HK-2 (cell line): Measurements from ENCODE around the gene NHLRC2.

Experiments used
- DNase-seq: peaks from one replicate; pipeline ENCODE4 v3.0.0-alpha.2; 2018; ENCODE audit not compliant: unreplicated experiment

The NHLRC2 gene

DNA sequence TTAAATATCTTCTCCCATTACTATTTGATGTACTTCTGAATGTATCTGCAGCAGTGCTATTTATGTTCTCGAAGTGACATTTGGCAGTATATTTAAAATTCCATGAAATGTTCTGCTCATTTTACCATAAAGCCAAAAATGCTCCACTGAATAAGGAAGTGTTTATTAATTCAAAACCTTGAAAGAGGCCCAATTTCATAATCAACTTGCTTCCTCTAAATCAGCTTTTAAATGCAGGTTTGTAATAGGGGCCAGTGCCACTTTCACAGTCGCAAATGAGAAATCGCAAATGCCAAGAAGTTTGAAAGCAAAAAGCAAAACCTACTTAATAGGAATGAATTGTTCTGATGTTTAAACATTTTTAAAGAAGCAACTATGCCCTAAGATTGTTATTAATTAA is 11.4 kb downstream of the NHLRC2 start:
- no peak for DNase-seq

DNA sequence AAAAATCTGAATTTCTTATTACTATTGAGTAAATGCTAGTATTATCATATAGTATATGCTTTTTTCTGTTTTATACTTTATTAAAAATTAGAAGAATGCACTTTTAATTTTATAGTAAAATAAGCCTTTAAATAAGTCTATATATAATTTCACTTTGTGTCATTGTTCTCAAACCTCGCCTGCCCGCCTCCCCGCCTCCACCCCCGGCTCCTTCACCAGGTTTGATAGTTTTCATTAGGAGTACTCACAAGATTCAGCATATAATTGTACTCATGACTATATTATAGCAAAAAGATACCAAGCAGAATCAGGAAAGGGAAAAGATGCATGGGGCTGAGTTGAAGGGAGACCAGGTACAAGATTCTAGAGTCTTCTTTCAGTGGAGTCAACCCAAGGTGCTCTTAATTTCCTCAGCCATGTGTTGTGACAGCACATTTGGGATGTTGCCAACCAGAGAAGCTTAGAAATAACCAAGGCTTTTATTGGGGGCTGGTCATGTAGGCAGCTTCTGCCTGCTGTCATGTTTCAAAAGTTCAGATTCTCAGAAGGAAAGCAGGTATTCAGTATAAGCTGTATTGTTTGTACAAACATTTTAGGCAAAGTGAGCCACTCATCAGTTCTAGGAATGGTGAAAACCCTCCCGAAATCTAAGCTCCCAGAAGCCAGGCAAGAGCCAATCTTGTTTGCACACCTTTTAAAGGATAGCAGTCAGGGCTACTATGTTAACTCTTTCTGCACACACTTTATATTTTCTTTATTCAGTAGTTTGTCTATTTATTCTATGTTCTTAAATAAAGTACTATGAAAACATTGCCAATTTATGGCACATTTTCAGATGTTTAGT is 12.3 kb downstream of the NHLRC2 start:
- no peak for DNase-seq

DNA sequence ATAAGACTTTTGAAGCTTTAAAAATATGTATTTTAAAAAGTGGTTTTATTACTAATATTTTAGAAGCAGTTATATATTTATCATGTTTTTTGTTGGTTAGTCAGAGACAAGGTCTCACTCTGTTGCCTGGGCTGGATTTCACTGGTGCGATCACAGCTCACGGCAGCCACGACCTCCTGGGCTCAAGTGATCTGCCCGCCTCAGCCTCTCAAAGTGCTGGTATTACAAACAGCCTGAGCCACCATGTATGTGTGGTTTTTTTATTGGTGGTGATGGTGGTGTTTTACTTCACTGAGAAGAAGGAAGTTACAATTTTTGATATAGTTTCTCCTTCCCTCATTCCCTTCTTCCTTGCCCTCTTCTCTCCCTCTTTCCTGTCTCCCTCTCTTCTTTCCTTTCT is 13.4 kb downstream of the NHLRC2 start:
- no peak for DNase-seq

DNA sequence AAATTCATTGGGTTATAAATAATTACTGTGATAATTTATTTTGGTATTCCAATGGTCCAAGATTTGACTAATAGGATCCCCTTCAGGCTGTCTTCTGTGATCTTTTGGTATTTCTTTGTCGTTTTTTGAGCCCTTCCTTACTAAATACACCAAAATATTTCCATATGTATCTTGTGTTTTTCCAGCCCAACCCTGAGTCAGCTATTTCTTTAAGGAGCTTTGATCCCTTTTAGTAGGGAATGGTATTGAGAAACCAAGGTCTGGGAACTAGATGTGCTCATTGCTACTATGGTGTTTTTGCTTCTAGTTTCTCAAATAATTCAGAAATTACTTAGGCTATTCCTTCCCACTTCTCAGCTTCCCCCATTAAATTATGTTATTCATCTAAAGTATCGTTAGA is 15.3 kb downstream of the NHLRC2 start:
- no peak for DNase-seq

DNA sequence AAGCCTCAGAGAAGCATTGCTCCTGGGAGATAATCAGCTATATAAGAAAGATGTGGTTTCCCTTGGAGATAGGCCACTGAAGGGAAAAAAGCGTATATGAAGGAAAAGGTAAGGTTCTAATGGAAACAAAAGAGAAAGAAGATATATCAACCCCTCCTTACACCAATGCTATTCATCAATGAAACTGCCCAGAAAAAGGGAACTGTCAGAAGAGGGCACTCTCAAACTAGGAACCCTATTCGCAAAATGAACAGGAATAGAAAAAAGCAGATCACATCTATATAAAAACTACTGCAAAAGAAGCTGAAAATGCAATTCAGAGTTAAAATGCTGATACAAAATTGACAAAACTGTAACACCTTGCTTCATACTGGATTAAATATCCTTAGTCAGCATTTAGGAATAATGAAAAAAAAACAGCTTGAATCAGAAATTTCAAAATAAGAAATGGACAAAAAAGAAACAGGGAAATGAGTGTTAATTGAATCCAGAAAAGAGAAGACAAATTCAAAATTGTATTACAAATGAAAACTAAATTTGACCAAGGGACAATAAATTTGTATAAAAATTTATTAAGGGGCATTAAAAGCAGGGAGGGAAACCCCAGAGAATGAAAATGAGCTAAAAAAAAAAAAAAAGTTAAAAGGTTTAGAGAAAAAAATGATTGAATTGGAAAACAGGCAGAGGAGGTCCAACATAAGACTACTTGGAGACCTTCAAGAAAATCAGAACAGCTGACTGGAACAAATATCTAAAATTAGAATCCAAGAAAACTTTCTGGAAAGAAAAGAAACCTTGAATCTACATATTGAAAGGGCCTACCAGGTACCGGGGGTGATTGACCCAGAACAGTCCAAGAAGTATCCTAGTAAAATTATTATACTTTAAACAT is 17.9 kb downstream of the NHLRC2 start:
- DNase-seq, result no peak

DNA sequence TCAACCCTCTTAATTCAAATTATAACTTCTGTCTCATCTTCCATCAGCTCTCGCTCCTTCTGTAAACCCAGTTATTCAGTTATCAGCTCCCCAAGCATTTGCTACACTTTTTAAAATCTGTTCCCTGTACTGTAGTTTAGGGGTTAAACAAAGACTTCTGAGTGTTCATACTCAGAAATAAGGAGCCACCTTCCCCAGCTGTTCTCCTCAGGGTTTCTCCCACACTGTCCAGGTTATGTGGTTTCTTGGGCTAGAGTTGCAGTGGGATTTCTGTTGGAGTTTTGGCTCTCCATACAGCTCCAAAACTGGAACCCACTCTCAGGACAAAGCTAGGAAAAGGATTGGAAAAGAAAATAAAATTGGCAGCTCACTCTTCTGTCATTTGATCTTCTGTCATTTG is 20.8 kb downstream of the NHLRC2 start:
- DNase-seq, result no peak

DNA sequence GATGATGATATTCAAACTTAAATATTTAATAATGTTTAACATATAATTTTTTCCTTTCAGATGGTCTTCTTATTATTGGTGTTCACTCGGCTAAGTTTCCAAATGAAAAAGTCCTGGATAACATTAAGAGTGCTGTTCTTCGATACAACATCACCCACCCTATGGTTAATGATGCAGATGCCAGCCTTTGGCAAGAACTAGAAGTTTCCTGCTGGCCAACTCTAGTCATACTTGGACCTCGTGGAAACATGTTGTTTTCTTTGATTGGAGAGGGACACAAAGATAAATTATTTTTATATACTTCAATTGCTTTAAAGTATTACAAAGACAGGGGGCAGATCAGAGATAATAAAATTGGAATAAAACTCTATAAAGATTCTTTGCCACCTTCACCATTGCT is 22.0 kb downstream of the NHLRC2 start:
- DNase-seq, result no peak

DNA sequence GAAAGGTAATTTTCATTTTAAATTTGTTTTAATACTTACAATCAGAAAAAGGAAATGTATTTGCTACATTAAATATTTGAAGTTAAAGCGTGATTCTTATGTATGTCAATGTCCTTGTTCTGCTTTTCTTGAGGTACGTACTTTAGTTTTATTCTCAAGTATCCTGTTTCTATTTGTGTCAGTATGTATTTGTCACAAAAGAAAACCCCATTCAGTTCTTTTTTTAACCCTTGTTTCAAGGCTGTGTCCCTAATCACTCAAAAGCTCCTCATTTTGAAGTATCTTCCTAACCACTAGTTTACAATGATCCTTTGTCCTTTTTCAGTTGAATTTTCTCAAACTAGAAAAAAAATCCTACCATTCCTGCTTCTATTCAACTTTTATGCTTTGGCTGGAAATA is 25.2 kb downstream of the NHLRC2 start:
- DNase-seq, result no peak

DNA sequence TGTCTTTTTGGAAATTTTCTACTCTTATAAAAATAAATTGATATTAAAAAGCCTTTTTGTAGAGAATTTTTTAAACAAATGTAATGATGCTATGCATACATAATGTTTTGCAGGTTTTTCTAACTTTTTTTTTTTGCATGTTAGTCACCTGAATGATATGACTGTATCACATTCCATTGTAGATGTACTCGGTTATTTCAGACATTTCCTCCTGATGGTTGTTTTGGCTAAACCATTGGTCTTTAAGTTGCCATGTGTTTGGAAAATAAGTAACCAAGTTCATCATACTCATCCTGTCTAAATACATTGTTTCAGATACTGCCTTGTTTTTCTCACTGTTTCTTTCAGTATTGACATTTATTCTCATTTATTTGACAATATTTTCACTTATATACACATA is 25.8 kb downstream of the NHLRC2 start:
- no peak for DNase-seq

DNA sequence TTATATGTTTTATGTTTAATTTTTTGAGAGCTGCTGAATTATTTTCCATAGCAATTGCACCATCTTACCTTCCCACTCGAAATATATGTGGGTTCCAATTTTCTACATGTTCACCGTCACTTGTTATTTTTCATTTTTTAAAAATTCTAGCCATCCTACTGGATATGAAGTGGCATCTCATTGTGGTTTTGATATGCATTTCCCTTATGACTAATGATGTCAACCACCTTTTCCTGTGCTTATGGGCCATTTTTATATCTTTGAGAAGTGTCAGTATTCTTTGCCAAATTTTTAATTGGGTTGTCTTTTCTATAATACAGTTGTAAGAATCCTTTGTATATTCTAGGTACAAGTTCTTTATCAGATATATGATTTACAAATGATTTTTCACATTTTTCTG is 27.8 kb downstream of the NHLRC2 start:
- DNase-seq, result no peak

DNA sequence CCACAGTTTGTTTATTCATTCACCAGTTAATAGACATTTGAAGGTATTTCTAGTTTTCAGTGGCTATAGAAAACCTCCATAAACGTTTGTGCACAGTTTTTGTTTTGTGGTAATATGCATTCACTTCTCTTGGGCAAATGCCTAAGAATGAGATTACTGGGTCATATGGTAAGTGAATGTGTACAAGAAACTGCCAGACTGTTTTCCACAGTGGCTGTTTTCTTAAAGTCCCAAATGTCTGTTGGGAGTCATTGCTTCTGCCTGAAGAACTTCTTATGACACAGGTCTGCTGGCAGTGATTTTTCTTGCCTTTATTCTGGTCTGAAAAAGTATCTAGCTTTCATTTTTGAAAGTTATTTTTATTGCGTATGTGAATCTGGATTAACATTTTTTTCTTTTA is 35.5 kb downstream of the NHLRC2 start:
- no peak for DNase-seq

DNA sequence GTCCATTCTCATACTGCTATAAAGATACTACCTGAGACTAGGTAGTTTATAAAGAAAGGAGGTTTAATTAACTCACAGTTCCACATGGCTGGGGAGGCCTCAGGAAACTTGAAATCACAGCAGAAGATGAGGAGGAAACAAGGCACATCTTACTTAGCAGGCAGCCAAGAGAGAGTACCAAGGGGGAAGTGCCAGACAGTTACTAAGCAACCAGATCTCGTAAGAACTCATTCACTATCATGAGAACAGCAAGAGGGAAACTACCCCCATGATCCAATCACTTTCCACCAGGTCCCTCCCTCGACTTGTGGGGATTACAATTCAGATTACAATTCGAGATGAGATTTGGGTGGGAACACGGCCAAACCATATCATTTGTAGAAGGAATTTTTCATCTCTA is 36.3 kb downstream of the NHLRC2 start:
- DNase-seq, result no peak

DNA sequence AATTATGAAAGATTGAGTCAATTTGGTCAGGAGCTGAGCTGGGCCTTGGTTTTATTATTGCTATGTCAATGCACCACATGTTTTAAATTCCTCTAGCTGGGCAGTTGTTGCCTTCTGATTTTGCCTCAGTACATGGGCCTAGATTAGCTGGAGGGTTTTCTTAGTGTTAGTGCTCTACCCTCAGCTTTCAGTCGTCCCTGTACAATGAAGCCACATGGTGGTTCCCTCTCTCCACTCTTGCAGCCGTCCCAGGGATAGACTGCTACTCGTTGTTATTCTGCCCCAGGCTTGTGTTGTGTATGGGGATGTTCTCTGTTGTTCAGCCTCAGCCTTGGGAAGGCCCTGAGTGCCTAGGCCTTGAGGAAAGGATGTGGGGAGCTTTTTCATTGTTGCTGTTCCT is 37.0 kb downstream of the NHLRC2 start:
- no peak for DNase-seq

DNA sequence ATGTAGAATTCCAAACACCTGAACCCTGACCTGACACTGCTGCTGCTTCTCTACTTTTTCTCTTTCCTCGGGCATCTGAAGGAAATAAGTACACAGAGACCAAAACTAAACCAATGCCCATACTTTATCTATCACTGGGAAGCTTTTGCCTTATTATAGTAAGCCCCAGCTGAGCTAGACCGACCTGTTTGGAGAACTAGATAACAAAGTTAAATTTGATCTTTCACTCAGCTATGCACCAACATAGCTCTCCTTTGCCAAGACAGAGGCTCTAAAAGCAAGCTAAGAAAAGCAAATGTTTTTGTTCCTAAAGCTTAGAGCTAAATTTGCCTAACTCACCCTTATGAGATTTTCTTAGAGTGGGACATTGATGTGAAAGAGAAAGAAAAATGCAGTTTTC is 39.1 kb downstream of the NHLRC2 start:
- DNase-seq, result no peak

DNA sequence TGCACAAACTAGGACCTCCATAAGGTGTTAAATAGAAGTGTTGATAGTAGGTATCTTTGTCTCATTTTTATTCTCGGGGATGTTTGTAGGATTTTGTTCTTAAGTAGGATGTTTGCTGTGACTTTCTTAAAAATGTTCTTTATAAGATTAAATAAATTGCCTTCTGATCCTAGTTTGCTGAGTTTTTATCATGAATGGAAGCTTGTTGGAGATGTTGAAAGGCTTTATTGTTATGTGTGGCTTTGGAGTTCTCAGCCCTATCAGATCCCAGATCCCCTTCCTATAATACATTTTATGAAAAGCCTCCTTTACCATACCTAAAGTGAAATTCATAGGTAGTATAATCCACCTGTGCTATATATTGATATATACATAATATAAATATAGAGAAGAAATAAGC is 40.1 kb downstream of the NHLRC2 start:
- no peak for DNase-seq

DNA sequence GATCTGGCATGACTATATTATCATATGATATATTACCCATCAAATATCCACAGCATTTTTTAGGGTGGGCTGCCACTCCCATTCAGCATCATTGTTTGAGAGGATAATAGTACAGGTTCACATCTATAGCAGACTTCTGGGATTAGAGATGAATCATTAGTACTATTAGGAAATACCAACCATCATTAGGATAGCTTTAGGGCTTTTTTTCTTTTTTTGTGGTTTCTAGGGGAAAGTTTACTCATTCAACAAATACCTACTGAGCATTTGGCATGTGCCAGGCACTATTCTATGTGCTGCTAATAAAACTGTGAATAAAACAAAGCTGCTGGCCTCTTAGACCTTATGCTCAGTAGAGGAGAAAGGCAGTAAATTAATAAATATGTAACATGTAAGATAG is 40.6 kb downstream of the NHLRC2 start:
- DNase-seq, result no peak

DNA sequence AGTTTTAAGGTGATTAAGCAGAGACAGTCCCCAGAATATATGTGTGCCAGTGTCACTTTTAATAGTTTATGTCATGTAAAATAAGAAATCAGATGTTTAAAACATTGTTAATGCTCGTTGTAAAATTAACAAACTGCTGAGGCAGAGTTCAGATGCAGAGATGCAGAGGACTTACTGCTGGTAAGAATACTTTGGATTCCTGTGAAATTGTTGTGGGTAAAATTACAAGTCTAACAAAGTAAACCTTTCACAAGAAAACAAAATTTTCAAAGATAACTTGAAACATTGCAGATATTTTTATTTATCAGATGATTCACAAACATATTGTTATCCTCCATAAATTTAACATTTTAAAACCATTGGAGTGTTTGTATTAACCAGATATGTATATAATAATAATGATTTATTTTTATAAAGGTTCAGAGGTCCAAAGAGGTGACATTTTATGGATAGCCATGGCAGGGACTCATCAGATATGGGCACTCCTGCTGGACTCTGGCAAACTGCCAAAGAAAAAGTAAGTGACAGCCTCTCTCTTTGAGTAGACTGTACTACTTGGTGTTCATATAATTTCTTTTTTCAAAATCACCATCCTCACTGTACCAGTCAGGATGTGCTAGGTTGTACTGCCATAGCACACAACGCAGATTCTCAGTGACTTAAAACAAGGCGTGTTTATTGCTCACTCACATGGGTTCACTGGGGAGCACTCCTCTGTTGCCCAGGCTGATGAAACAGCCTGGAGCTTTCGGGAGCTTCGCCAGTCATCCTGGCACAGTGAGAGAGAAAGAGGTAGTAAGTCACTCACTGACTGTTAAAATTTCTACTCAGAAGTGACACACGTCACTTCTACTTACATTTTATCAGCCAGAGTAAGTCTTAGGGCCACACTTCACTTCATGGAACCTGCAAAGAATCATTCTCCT is 43.5 kb downstream of the NHLRC2 start:
- DNase-seq, result no peak

DNA sequence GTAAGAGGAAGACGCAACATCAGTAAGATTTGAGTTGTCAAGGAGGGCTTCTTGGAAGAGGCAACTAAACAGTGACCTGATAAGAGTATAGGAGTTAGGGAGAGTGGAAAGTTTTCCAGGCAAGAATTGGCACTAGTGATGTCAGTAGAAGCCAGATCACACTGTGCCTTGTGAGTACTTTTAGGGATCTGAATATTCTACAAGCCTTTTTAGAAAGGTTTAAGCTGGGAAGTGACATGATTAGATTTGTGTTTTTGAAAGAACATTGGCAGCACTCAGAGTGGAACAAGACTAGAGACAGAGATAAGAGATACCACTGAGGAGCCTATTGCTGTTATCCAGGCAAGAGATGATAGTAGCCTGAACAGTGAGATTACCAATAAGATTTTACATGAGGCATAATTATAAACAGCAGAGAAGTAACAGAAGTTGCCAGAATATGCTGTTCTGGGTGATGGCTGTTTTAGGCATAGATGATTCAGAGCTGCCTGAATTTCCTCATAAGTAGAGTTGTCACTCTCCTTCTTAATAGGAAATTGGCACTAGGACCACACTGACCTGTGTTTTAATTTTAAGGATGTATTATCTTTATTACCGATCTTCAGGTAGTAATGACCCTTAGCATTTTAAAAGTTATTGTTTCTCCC is 45.6 kb downstream of the NHLRC2 start:
- DNase-seq, result no peak

DNA sequence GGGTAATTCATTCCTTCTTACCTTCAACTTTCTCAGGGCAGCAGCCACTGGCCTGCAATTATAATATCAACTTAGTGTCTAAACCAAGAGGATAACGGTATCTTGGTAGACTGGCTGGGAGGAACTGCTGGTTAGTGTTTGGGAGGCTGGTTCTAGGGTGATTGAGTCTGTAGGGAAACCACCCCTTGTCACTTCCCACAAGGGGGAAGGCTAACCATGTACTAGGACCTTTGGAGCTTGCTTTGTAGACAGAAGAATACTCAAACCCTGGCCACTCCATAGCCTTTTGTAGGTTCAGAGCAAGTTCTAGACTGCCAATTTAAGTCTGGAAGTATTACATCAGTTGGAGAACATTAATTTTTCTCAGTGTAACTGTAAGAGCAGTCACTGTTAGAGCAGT is 51.3 kb downstream of the NHLRC2 start:
- no peak for DNase-seq

DNA sequence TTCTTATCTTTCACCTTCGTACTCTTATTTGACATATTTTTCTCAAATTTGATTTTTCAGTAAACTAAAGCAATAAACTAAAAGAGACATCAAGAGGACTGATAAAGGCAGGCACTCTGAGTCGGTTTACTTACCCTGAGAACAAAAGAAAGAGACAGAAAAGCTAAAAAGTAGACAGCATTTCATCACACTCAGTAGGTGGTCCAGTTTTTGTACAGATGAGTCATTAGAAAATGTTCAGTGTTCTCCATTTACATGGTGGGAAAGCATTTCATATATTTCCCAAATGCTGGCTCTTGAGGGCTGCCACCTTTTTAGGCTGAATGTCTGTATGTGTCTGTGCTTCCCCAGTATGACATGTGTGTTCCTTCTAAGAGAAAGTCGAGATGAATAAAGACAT is 52.7 kb downstream of the NHLRC2 start:
- no peak for DNase-seq

DNA sequence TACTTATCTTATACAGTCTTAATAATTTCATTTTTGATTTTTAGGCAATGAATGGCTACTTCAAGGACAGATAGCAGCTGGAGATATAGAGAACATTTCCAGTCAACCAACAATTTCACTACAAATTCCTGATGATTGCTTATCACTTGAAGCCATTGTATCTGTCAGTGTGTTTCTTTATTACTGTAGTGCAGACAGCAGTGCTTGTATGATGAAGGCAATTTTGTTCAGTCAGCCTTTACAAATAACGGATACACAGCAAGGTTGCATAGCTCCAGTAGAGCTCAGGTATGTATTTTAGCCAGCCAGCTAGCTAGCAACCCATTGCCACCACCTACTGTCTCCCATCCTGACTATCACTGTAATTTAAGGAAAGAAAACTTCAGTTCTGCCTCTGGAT is 53.8 kb downstream of the NHLRC2 start:
- DNase-seq, result no peak

DNA sequence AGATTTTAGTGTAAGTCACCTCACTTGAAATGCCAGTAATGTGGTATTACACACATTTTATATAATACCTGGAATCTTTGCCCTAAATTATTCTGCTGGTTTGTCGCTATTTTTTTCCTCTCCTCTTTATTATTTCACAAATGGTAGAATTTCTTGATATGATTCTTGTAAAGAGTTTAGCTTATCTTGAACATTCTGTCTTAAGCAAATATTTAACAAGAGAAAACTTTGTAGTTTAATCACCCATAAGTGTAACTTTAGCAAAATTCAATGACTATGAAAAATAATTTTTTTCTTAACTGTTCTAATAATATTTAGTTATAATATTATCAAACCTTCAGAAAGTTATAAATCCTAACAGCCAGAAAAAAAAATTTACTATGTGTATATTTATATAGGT is 56.7 kb downstream of the NHLRC2 start:
- no peak for DNase-seq
